ENCODE data around the gene ORC2. TPM values are rescaled to one million over a fixed set of nuclear protein-coding genes. Genes with fewer than 3 reads are reported as not detected.
A peak's percentile ranks its signal among the peaks of the same experiment; 100 is the strongest.
"Not testable (repeated sequence)": the region's sequence is repeated elsewhere in the genome, so short reads cannot be mapped to it uniquely, and the experiment has no call there.

The ORC2 gene
- polyA plus RNA-seq, 3 donors = 28.4 to 37.3 (median 33.3) TPM

- no peak for DNase-seq (ENCODE audit: extremely low read depth in 1 of 11, low read depth in 9 of 11, low spot score in 4 of 11)
Observed at GRCh38 chr2:200961674-200962073, 1.8 kb downstream of the ORC2 start.

- no peak for DNase-seq (ENCODE audit: extremely low read depth in 1 of 11, low read depth in 9 of 11, low spot score in 4 of 11)
Observed at GRCh38 chr2:200950378-200950777, 13.1 kb downstream of the ORC2 start.

- no peak for DNase-seq (ENCODE audit: extremely low read depth in 1 of 11, low read depth in 9 of 11, low spot score in 4 of 11)
Observed at GRCh38 chr2:200945395-200945729, 18.1 kb downstream of the ORC2 start.

DNA sequence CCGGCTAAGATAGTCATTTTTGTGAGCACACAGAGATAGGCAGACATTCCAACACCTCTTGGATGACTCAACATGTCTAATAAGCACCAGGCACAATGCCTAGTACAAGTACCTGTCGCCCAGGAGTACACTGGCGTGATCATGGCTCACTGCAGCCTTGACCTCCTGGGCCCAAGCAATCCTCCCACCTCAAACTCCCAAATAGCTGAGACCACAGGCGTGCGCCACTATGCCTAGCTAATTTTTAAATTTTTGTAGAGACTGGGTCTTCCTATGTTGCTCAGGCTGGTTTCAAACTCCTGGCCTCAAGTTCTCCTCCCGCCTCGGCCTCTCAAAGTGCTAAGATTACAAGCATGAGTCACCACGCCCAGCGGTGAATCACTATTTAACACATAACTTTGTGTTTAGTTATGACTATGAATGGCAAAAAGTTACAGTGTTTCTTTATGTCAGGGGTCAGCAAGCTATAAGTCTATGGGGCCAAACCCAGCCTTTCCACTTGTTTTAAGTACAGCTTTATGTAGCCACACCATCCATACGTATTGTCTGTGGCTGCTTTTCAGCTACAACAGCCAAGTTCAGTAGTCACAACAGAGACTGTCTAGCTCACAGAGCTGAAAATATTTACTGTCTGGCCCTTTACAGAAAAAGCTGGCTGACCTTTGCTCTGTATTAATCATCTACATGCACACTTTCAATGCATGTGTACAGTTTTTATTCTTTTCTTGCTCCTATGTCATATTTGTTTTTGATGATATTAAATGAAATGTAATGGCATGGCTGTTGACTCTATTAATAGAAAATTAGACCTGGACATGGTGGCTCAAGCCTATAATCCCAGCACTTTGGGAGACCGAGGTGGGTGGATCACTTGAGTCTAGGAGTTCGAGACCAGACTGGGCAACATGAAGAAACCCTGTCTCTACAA, 18.7 kb downstream of the ORC2 start:
- DNase-seq (ENCODE audit: extremely low read depth in 1 of 11, low read depth in 9 of 11, low spot score in 4 of 11) = no peak

DNA sequence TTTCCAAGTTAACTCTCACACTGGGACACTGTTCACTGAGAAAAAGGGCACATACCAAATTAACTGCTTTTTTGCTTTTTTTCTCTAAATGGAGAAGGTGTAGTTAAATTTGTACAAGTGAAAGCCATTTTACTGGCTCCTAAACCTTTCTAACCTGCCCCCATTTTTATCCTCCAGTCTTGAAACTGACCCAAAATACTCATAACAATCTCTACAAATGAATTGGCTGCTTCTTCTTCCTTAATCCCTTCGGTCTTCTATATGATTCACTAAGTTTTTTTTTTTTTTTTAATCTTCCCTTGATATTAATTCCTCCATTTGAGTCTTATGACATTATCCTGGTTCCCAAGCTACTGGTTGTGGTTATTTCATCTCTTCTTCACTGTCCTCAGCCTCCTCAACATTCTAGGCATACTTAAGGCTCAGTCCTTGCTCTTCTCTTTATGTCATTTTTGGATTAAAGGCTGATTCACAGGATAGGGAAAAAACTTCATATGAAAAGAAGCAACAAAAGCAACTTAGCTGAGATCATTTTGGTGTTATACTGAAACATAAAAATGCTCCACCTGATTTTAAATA, 19.8 kb downstream of the ORC2 start:
- no peak for DNase-seq (ENCODE audit: extremely low read depth in 1 of 11, low read depth in 9 of 11, low spot score in 4 of 11)

DNA sequence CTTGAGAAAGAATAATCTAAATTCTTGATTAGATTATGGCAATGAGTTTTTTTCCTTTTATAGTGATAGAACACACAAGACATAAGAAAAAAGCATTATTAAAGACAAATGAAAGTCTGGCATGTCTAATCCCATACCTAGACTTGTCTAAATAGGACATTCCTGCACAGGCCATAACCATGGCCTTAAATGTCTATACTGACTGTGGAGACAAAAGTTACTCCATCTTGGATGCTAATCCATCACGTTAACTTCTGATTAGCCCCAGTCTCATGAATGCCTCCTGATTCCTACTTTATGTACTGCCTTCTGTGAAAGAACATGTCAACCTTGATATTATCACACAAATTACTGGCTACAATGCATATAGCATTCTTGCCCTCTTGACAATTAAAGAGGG, 23.6 kb downstream of the ORC2 start:
- no peak for DNase-seq (ENCODE audit: extremely low read depth in 1 of 11, low read depth in 9 of 11, low spot score in 4 of 11)

- DNase-seq (ENCODE audit: extremely low read depth in 1 of 11, low read depth in 9 of 11, low spot score in 4 of 11) = no peak
Observed at GRCh38 chr2:200930947-200931626, 32.4 kb downstream of the ORC2 start.

DNA sequence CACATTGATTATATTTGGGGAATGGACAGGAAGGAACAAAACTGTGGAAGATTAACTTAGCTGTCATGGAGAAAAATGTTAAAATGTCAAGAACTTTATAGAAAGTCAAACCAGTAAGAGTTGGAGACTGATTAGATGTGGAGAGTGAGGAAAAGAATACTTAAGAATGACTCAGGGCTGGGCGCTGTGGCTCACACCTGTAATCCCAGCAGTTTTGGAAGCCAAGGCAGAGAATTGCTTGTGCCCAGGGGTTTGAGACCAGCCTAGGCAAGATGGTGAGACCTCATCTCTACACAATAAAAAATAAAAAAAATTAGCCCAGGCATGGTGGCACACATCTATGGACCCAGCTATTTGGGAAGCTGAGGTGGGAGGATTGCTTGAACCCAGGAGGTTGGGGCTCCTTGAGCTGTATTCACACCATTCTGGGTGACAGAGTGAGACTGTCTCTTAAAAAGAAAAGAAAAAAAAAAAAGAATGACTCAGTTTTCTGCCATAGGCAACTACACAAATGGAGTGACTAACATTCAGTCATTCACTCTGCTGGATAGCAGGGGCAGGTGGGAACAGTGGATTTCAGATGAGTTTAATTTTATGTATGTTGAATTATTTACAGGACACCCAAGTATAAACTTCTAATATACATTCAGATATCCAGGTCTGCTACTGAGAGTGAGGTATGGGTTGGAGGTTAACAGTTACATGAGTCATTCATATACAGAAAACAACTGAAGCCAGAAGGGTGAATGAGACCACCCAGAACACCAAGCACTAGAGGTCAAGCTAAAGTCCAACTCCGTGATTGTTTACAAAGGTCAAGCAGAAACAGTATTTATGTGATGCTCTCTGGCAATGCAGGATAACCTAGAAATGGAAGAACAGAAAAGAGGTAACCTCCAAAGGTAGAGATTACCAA, 33.9 kb downstream of the ORC2 start:
- no peak for DNase-seq (ENCODE audit: extremely low read depth in 1 of 11, low read depth in 9 of 11, low spot score in 4 of 11)

- DNase-seq (ENCODE audit: extremely low read depth in 1 of 11, low read depth in 9 of 11, low spot score in 4 of 11) = no peak
Observed at GRCh38 chr2:200922439-200922838, 41.0 kb downstream of the ORC2 start.

GRCh38 chr2:200913654-200914053, 49.8 kb downstream of the ORC2 start:
- DNase-seq (ENCODE audit: extremely low read depth in 1 of 11, low read depth in 9 of 11, low spot score in 4 of 11) = no peak

DNA sequence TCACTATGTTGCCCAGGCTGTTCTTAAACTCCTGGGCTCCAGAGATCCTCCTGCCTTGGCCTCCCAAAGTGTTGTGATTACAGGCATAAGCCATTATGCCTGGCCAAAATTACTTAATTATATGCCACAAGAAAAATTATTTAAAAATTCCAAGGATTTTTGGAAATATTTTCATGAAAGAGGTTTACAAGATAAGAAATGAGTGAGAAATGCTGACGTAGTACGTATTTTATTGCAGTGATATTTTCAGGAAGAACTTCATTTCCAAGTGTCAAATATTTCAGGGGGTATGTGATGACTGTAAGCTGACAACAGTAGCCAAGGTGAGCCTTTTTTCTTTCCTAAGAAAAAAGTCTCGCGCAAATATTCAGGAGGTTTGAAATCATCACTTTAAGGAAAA, 53.5 kb downstream of the ORC2 start:
- DNase-seq (ENCODE audit: extremely low read depth in 1 of 11, low read depth in 9 of 11, low spot score in 4 of 11) = no peak

DNA sequence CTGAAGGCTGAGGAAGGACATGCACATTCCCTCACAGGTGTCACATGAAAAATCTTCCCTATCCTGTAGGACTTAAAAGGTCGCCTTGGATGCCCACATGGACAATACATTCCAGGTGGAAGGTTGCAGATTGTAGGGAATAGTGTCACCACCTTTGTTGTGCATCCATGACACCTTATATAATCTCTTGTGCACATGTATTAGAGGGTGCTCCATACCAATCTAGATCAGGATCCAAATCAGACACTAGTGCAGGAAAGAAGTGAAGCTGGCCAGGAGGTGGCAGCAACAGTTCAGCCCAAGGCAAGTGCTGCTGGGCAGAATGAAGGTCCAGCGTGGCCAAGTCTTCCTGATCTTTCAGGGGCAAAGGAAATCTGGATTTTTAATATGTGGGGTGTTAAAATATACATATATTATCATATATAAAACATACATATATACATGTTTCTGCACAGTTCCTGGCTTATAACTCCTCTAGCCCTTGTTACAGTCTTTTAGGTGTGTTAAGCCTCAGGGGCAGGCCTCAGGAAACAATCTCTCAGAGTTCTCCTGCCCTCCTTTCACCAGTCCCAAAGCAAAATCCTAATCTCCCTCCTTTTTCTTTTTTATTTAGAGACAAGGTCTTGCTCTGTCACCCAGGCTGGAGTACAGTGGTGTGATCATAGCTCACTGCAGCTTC, 57.7 kb downstream of the ORC2 start:
- DNase-seq (ENCODE audit: extremely low read depth in 1 of 11, low read depth in 9 of 11, low spot score in 4 of 11) = peak in 9 of 11 donors; percentile 23 to 51 (median 35)

- DNase-seq (ENCODE audit: extremely low read depth in 1 of 11, low read depth in 9 of 11, low spot score in 4 of 11) = peak in 10 of 11 donors; percentile 36 to 76 (median 62)
Observed at GRCh38 chr2:200901459-200902072, 61.9 kb downstream of the ORC2 start.

DNA sequence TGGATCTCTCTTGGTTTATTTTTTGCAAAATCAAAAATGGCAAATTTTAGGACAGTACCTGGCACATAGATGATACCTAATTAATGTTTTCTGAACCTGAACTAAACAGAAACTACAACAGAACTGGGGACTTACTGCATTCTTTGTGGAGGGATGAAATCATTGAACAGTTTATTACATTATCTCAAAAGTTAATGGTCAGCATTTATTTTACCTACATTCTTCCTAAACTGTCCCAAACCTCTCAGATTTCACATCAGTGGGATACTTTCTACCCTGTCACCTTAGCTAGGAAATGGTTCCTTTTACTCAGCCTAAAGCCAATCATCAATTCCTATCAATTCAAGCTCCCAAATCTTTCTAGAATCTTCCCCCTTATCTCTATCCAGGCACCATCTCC, 64.0 kb downstream of the ORC2 start:
- no peak for DNase-seq (ENCODE audit: extremely low read depth in 1 of 11, low read depth in 9 of 11, low spot score in 4 of 11)

DNA sequence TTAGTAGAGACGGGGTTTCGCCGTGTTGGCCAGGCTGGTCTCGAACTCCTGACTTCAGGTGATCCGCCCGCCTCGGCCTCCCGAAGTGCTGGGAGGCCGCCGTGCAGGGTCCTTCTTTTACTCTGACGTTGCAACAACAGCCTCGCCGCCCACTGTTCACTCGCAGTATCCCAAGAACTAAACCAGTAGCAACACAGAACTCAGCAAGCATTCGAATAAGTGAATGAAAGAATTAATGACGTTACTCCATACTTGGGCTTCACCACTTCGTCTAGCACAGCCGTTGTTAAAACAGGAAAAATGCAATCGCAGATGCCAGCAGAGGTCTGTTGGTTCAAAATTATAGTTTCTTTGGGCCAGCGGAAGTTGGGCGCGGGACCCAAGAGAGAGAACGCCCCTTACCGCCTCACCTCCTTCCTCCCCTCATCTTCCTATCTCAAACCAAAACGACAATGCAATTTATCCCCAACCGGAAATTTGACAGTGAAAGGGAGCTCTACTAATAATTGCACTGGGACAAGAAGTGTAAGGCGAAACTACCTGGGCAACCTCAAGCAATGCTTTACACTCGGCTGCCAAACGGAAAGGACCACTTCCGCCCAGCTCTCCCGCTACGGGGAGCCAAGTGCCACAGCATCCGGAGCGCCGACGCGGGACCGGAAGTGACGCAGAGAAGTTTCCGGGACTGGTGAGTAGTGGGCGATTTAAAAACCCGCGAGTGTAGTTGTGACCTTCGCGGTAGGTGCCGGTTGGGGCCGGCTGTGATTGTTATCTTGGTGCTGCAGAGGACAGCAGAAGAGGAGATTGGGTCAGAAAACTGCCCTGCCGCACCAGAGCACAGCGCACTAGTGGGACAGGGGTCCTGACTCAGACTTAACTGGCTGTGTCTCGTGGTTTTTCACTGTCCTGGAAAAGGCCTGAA, 74.5 kb downstream of the ORC2 start, which contains the start of the genes NIF3L1 and PPIL3:
TSS of gene NIF3L1 (plus strand) at position 668 of the 922 bp plus-strand sequence. CDS start 2,573 bp downstream, outside the sequence.
TSS of gene PPIL3 (minus strand) at position 374 of the 922 bp plus-strand sequence. CDS start 1,462 bp downstream, outside the sequence.
- peak; percentile 95 to 98 (median 98) for DNase-seq (ENCODE audit: extremely low read depth in 1 of 11, low read depth in 9 of 11, low spot score in 4 of 11)

GRCh38 chr2:200881715-200882249, 81.7 kb downstream of the ORC2 start:
- not testable (repeated sequence) for DNase-seq (ENCODE audit: extremely low read depth in 1 of 11, low read depth in 9 of 11, low spot score in 4 of 11)

All from renal cortex interstitium (tissue), 11 donors.